ENCODE data around the gene MPP2.
A peak's percentile ranks its signal among the peaks of the same experiment; 100 is the strongest.

DNA sequence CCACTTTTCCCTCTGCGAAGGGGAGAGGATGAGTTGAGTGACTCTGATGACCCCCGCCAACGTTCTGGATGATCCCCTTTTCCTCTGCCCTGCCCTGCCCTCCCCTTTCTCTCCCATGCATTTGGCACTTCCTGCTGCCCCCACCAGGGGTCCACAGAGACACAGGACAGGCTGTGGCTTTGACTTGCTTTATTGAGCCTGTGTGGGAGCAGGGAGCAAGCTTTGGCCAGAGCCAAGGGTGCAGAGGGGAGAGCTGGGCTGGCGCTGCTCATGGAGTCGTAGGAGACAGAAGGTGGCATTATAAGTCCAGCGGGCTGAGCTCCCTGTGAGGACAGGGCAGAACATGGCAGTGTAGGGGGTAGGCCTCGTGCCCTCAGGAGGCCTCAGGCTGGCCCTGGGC is 33.3 kb upstream of the MPP2 start:
- TF ChIP-seq YY1 (IDR thresholded peaks at IDR 0.05; ENCODE audit: low read depth) (no peak), RAD21 (IDR thresholded peaks at IDR 0.05; ENCODE audit: low read depth) (peak; percentile 51), CREB1 (IDR thresholded peaks at IDR 0.05; ENCODE audit: low read depth) (no peak)
